ENCODE data around the gene GALNT4.

- TF ChIP-seq, protein P1, sequence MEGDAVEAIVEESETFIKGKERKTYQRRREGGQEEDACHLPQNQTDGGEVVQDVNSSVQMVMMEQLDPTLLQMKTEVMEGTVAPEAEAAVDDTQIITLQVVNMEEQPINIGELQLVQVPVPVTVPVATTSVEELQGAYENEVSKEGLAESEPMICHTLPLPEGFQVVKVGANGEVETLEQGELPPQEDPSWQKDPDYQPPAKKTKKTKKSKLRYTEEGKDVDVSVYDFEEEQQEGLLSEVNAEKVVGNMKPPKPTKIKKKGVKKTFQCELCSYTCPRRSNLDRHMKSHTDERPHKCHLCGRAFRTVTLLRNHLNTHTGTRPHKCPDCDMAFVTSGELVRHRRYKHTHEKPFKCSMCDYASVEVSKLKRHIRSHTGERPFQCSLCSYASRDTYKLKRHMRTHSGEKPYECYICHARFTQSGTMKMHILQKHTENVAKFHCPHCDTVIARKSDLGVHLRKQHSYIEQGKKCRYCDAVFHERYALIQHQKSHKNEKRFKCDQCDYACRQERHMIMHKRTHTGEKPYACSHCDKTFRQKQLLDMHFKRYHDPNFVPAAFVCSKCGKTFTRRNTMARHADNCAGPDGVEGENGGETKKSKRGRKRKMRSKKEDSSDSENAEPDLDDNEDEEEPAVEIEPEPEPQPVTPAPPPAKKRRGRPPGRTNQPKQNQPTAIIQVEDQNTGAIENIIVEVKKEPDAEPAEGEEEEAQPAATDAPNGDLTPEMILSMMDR (IDR thresholded peaks at IDR 0.05): no peak
- TF ChIP-seq POLR2AphosphoS5 (IDR thresholded peaks at IDR 0.05) (no peak), POLR2A (IDR thresholded peaks at IDR 0.05) (no peak)
These were observed 48.6 kb upstream of the GALNT4 start for GRCh38 chr12:89573051-89573810.

Measured in breast epithelium (tissue), 3 donors.